IPS-20b (cell line): ENCODE data around the gene COQ9.
"Not testable (repeated sequence)": the region's sequence is repeated elsewhere in the genome, so short reads cannot be mapped to it uniquely, and the experiment has no call there.

Experiments used
- H3K27ac ChIP-seq: one replicate; pipeline ENCODE4 v1.5.1; 2013; ENCODE audit warnings: low read length
- H3K27me3 ChIP-seq: 2 replicates; pipeline ENCODE4 v1.6.1; 2013; ENCODE audit warnings: mild to moderate bottlenecking, low read length, inconsistent platforms; ENCODE audit not compliant: insufficient read depth
- H3K36me3 ChIP-seq: 2 replicates; pipeline ENCODE4 v1.6.1; 2013; ENCODE audit warnings: low read depth, mild to moderate bottlenecking, inconsistent platforms, low read length, moderate library complexity; ENCODE audit not compliant: insufficient read depth
- H3K4me1 ChIP-seq: 2 replicates; pipeline ENCODE4 v1.6.1; 2013; ENCODE audit warnings: mild to moderate bottlenecking, control low read depth, inconsistent platforms, low read length, moderate library complexity; ENCODE audit not compliant: insufficient read depth
- H3K4me3 ChIP-seq: 2 replicates; pipeline ENCODE4 v1.5.1; 2013; ENCODE audit warnings: mild to moderate bottlenecking, low read length, inconsistent platforms
- H3K9ac ChIP-seq: 2 replicates; pipeline ENCODE4 v1.6.1; 2013; ENCODE audit warnings: low read depth, mild to moderate bottlenecking, inconsistent platforms, low read length, moderate library complexity
- H3K9me3 ChIP-seq: 2 replicates; pipeline ENCODE4 v1.6.1; 2013; ENCODE audit warnings: mild to moderate bottlenecking, low read depth, low read length, inconsistent platforms; ENCODE audit not compliant: insufficient read depth

The COQ9 gene

GRCh38 chr16:57447186-57447962 is at the start of gene COQ9, which contains the start of gene CIAPIN1:
Gene COQ9 (plus strand): TSS chr16:57447479. CDS start chr16:57447506, 27 bp downstream.
Gene CIAPIN1 (minus strand): TSS chr16:57447385. CDS start chr16:57440928, 6,457 bp downstream.
- H3K9ac ChIP-seq, result peak within 1 kb of the TSS; percentile 97
- H3K9me3 ChIP-seq, result no peaks in the 10 kb centered on the region
- H3K4me1 ChIP-seq, result peaks cover 4% of the 10 kb centered on the region; the same call in 1 of the 2 replicates
- H3K27ac ChIP-seq, result peak within 1 kb of the TSS; percentile 54
- no peaks in the 10 kb centered on the region for H3K27me3 ChIP-seq
- peaks cover 19% of the 10 kb centered on the region for H3K36me3 ChIP-seq
- H3K4me3 ChIP-seq, result peak within 1 kb of the TSS; percentile 95

- H3K4me3 ChIP-seq, H3K27me3 ChIP-seq, H3K4me1 ChIP-seq, H3K9me3 ChIP-seq, H3K9ac ChIP-seq, H3K36me3 ChIP-seq, H3K27ac ChIP-seq: not testable (repeated sequence)
These were observed 49.8 kb upstream of the COQ9 start for GRCh38 chr16:57397493-57397892.

- no peaks in the 10 kb centered on the region for H3K4me1 ChIP-seq
- H3K27me3 ChIP-seq, result no peaks in the 10 kb centered on the region; the same call in 1 of the 2 replicates
- no peak overlapping the region for H3K27ac ChIP-seq
- H3K9ac ChIP-seq, result no peak overlapping the region
- no peak overlapping the region for H3K4me3 ChIP-seq
- H3K36me3 ChIP-seq, result no peaks in the 10 kb centered on the region
- no peaks in the 10 kb centered on the region for H3K9me3 ChIP-seq
These were observed 45.2 kb upstream of the COQ9 start for GRCh38 chr16:57401943-57402640.

- Histone ChIP-seq H3K27me3 (no peaks in the 10 kb centered on the region; the same call in 1 of the 2 replicates), H3K9me3 (no peaks in the 10 kb centered on the region), H3K9ac (no peak within 1 kb of the TSS), H3K27ac (no peak within 1 kb of the TSS), H3K4me1 (no peaks in the 10 kb centered on the region), H3K36me3 (no peaks in the 10 kb centered on the region), H3K4me3 (no peak within 1 kb of the TSS)
These were observed 43.1 kb upstream of the COQ9 start, which contains the start of gene CCL17 for GRCh38 chr16:57403965-57404817. Gene CCL17 (plus strand): TSS chr16:57404767. CDS start chr16:57413933, 9,166 bp downstream.

GRCh38 chr16:57405097-57405496 is 42.2 kb upstream of the COQ9 start:
- Histone ChIP-seq H3K36me3 (no peaks in the 10 kb centered on the region), H3K27ac (no peak overlapping the region), H3K9ac (no peak overlapping the region), H3K27me3 (no peaks in the 10 kb centered on the region; the same call in 1 of the 2 replicates), H3K4me3 (no peak overlapping the region), H3K9me3 (no peaks in the 10 kb centered on the region), H3K4me1 (no peaks in the 10 kb centered on the region)

GRCh38 chr16:57406881-57407280 is 40.4 kb upstream of the COQ9 start:
- no peak overlapping the region for H3K27ac ChIP-seq
- H3K9me3 ChIP-seq, result no peaks in the 10 kb centered on the region
- no peaks in the 10 kb centered on the region for H3K4me1 ChIP-seq
- no peak overlapping the region for H3K9ac ChIP-seq
- H3K36me3 ChIP-seq, result no peaks in the 10 kb centered on the region
- H3K27me3 ChIP-seq, result no peaks in the 10 kb centered on the region; the same call in 1 of the 2 replicates
- no peak overlapping the region for H3K4me3 ChIP-seq

GRCh38 chr16:57407521-57408353 is 39.5 kb upstream of the COQ9 start:
- Histone ChIP-seq H3K27ac (no peak overlapping the region), H3K9ac (no peak overlapping the region), H3K4me1 (no peaks in the 10 kb centered on the region), H3K4me3 (no peak overlapping the region), H3K36me3 (no peaks in the 10 kb centered on the region), H3K27me3 (no peaks in the 10 kb centered on the region; the same call in 1 of the 2 replicates), H3K9me3 (no peaks in the 10 kb centered on the region)

- Histone ChIP-seq H3K4me3 (no peak overlapping the region), H3K27me3 (no peaks in the 10 kb centered on the region; the same call in 1 of the 2 replicates), H3K27ac (no peak overlapping the region), H3K36me3 (no peaks in the 10 kb centered on the region), H3K4me1 (no peaks in the 10 kb centered on the region), H3K9ac (no peak overlapping the region), H3K9me3 (no peaks in the 10 kb centered on the region)
These were observed 38.2 kb upstream of the COQ9 start for GRCh38 chr16:57409065-57409464.

GRCh38 chr16:57409870-57410587 is 37.2 kb upstream of the COQ9 start:
- H3K4me3 ChIP-seq, result no peak overlapping the region
- no peaks in the 10 kb centered on the region; the same call in 1 of the 2 replicates for H3K27me3 ChIP-seq
- no peaks in the 10 kb centered on the region for H3K36me3 ChIP-seq
- no peak overlapping the region for H3K27ac ChIP-seq
- H3K4me1 ChIP-seq, result no peaks in the 10 kb centered on the region
- H3K9me3 ChIP-seq, result no peaks in the 10 kb centered on the region
- no peak overlapping the region for H3K9ac ChIP-seq

- Histone ChIP-seq H3K4me3 (no peak overlapping the region), H3K4me1 (no peaks in the 10 kb centered on the region), H3K36me3 (no peaks in the 10 kb centered on the region), H3K27ac (no peak overlapping the region), H3K9me3 (no peaks in the 10 kb centered on the region), H3K9ac (no peak overlapping the region), H3K27me3 (no peaks in the 10 kb centered on the region)
These were observed 35.8 kb upstream of the COQ9 start for GRCh38 chr16:57411362-57411976.
